ENCODE data around the gene POLR2J.

DNA sequence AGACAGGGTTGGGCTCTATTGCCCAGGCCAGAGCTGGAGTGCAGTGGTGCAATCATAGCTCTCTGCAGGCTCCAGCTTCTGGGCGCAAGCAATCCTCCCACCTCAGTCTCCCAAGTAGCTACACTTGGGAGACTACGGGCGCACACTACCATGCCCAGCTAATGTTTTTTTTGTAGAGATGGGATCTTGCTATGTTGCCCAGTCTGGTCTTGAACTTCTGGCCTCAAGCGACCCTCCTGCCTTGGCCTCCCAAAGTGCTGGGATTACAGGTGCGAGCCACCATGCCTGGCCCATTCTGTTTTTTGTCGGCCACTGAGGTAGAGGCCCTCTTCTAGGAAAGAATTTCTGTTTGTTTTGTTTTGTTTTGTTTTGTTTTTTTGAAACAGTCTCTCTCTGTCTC lies 26.3 kb downstream of the POLR2J start:
- no peak for TF ChIP-seq GATA3 (IDR thresholded peaks at IDR 0.05; ENCODE audit: low read depth, low read length)
- TF ChIP-seq GATA2 (IDR thresholded peaks at IDR 0.05; ENCODE audit: low read depth, low read length) = no peak

All from SH-SY5Y (cell line).